GM23338 (cell line): Measurements from ENCODE around the gene GAS2. TPM values are rescaled to one million over a fixed set of nuclear protein-coding genes. Genes with fewer than 3 reads are reported as not detected.

Source experiments
- ATAC-seq: fragments of 200-7000 bp; cut with Tn5 transposase; 3 replicates; pipeline ENCODE4 v1.9.1; 2020
- DNase-seq: peaks from one replicate; pipeline ENCODE4 v3.0.0-alpha.2; 2015; ENCODE audit warnings: low spot score
- H2AFZ ChIP-seq: fragments of 200-600 bp; sonication (generic); 2 replicates; pipeline ENCODE4 v1.8.0; 2016; ENCODE audit warnings: antibody characterized with exemption, mild to moderate bottlenecking, moderate library complexity
- H3F3A ChIP-seq: fragments of 200-600 bp; sonication (generic); replicated peaks from 2 replicates; pipeline ENCODE4 v1.8.0; 2017; ENCODE audit warnings: antibody characterized with exemption, mixed run types, low read depth
- H3K27ac ChIP-seq: fragments of 200-600 bp; sonication (generic); 2 replicates; pipeline ENCODE4 v1.6.1; 2016; ENCODE audit warnings: low read depth
- H3K27me3 ChIP-seq: fragments of 200-600 bp; sonication (generic); 2 replicates; pipeline ENCODE4 v1.8.0; 2016; ENCODE audit warnings: mild to moderate bottlenecking, mixed run types, moderate library complexity; ENCODE audit not compliant: insufficient read depth
- H3K36me3 ChIP-seq: fragments of 200-600 bp; sonication (generic); 2 replicates; pipeline ENCODE4 v1.8.0; 2016; ENCODE audit warnings: mild to moderate bottlenecking; ENCODE audit not compliant: insufficient read depth
- H3K4me1 ChIP-seq: fragments of 200-600 bp; sonication (generic); 2 replicates; pipeline ENCODE4 v1.8.0; 2016; ENCODE audit warnings: mild to moderate bottlenecking, moderate library complexity; ENCODE audit not compliant: insufficient read depth
- H3K4me2 ChIP-seq: fragments of 200-600 bp; sonication (generic); 2 replicates; pipeline ENCODE4 v1.7.1; 2017; ENCODE audit warnings: mixed run types
- H3K4me3 ChIP-seq: fragments of 200-600 bp; sonication (generic); 2 replicates; pipeline ENCODE4 v1.6.1; 2016; ENCODE audit warnings: mixed run types
- H3K79me2 ChIP-seq: fragments of 200-600 bp; sonication (generic); replicated peaks from 2 replicates; pipeline ENCODE4 v1.8.0; 2017; ENCODE audit warnings: mild to moderate bottlenecking; ENCODE audit not compliant: insufficient read depth
- H3K9me2 ChIP-seq: fragments of 200-600 bp; sonication (generic); 2 replicates; pipeline ENCODE4 v1.8.0; 2017; ENCODE audit not compliant: insufficient read depth
- H4K20me1 ChIP-seq: fragments of 200-600 bp; sonication (generic); replicated peaks from 2 replicates; pipeline ENCODE4 v1.8.0; 2017; ENCODE audit warnings: mild to moderate bottlenecking; ENCODE audit not compliant: insufficient read depth
- H3K27ac Mint-ChIP-seq: 2 replicates; pipeline ENCODE4 v1.8.0; 2020; ENCODE audit warnings: inconsistent platforms, mild to moderate bottlenecking, moderate library complexity, mixed read lengths
- H3K27me3 Mint-ChIP-seq: 3 replicates; pipeline ENCODE4 v1.8.0; 2022; ENCODE audit warnings: low read depth, mild to moderate bottlenecking, moderate library complexity, mixed read lengths, inconsistent platforms; ENCODE audit not compliant: insufficient read depth, poor library complexity
- H3K36me3 Mint-ChIP-seq: 3 replicates; pipeline ENCODE4 v1.8.0; 2021; ENCODE audit warnings: low read depth, mild to moderate bottlenecking, inconsistent platforms, moderate library complexity, mixed read lengths
- H3K4me1 Mint-ChIP-seq: 3 replicates; pipeline ENCODE4 v1.8.0; 2020; ENCODE audit warnings: mild to moderate bottlenecking, inconsistent platforms, mixed read lengths
- H3K4me3 Mint-ChIP-seq: 3 replicates; pipeline ENCODE4 v1.8.0; 2021; ENCODE audit warnings: moderate library complexity, mild to moderate bottlenecking, inconsistent platforms, mixed read lengths
- H3K9me3 Mint-ChIP-seq: 3 replicates; pipeline ENCODE4 v1.8.0; 2020; ENCODE audit warnings: moderate library complexity, mild to moderate bottlenecking, inconsistent platforms, mixed read lengths
- CTCF ChIP-seq, 2 experiments: fragments of 200-600 bp in 1 of 2; sonication (generic) in 1 of 2; conservative IDR thresholded peaks; 2 replicates each; pipeline versions ENCODE4 v1.5.1 to v1.6.1; 2016 to 2017; ENCODE audit warnings: antibody characterized with exemption in 2 of 2, low read depth in 2 of 2, mild to moderate bottlenecking in 2 of 2, moderate library complexity in 1 of 2
- ETS1 ChIP-seq: IDR thresholded peaks from 2 replicates; pipeline ENCODE4 v1.6.1; 2016; ENCODE audit warnings: antibody characterized with exemption
- EZH2 ChIP-seq: fragments of 200-600 bp; sonication (generic); IDR thresholded peaks from one replicate; pipeline ENCODE4 v1.8.0; 2017; ENCODE audit warnings: antibody characterized with exemption, mild to moderate bottlenecking, low read depth; ENCODE audit not compliant: unreplicated experiment
- EZH2phosphoT487 ChIP-seq: fragments of 200-600 bp; sonication (generic); IDR thresholded peaks from one replicate; pipeline ENCODE4 v1.8.1; 2018; ENCODE audit warnings: antibody characterized with exemption; ENCODE audit not compliant: unreplicated experiment
- ZNF331 ChIP-seq: fragments of 250-450 bp; sonication (Bioruptor Pico); IDR thresholded peaks from 2 replicates; pipeline ENCODE4 v1.5.0; 2020; ENCODE audit warnings: low read depth, mild to moderate bottlenecking, moderate library complexity
- ZNF462 ChIP-seq: fragments of 250-450 bp; sonication (Bioruptor Pico); IDR thresholded peaks from 2 replicates; pipeline ENCODE4 v1.5.0; 2020; ENCODE audit warnings: mild to moderate bottlenecking, moderate library complexity
- polyA plus RNA-seq: library from polyadenylated mRNA; unstranded; fragments of >200 nt; fragmentation: Nextera tagmentation; extraction: Ambion mirVana; gene quantifications from 2 replicates; pipeline ENCODE4 v1.2.1, GENCODE V29; 2016
- total RNA-seq: library from RNA; depleted of rRNA; stranded (reverse); fragments of >200 nt; shearing (Covaris generic); gene quantifications from 2 replicates; pipeline ENCODE4 v1.2.3, GENCODE V29; 2014

The GAS2 gene
- total and polyA plus RNA-seq, 2 experiments from 2014 or later, result 2.6 to 6.7 TPM

- TF ChIP-seq CTCF (conservative IDR thresholded peaks at IDR 0.05; ENCODE audit: low read depth in 2 of 2) (peak; percentile 22 to 37; a peak in 2 of 4 replicates), ETS1 (no peak), ZNF462 (CRISPR knock-in tag) (no peak), EZH2 (no peak), ZNF331 (CRISPR knock-in tag) (no peak), EZH2phosphoT487 (no peak)
- peak; percentile 46 for ATAC-seq
- H3K36me3 ChIP-seq, result no peaks in the 10 kb centered on the region
Measured at GRCh38 chr11:22633354-22633902, 33.0 kb upstream of the GAS2 start.

More at GRCh38 chr11:22633354-22633902, 33.0 kb upstream of the GAS2 start:
- peaks cover 16% of the 10 kb centered on the region for H3K4me1 ChIP-seq
- H3K9me2 ChIP-seq, result peaks cover 7% of the 10 kb centered on the region; the same call in 1 of the 2 replicates
- Mint-ChIP-seq H3K27ac (no peak overlapping the region), H3K9me3 (no peaks in the 10 kb centered on the region), H3K36me3 (no peaks in the 10 kb centered on the region), H3K4me1 (peaks cover 34% of the 10 kb centered on the region), H3K4me3 (no peak overlapping the region), H3K27me3 (peaks cover 5% of the 10 kb centered on the region)
- H3F3A ChIP-seq, result no peaks in the 10 kb centered on the region
- peaks cover 5% of the 10 kb centered on the region; the same call in 1 of the 2 replicates for H3K27me3 ChIP-seq
- H2AFZ ChIP-seq, result no peak overlapping the region
- DNase-seq, result peak; percentile 48
- no peaks in the 10 kb centered on the region for H4K20me1 ChIP-seq
- H3K27ac ChIP-seq, result no peak overlapping the region
- H3K79me2 ChIP-seq, result no peaks in the 10 kb centered on the region
- no peak overlapping the region for H3K4me3 ChIP-seq
- H3K4me2 ChIP-seq, result no peak overlapping the region
